HCT116 (cell line): ENCODE data around the gene MYO7A. TPM values are rescaled to one million over a fixed set of nuclear protein-coding genes. Genes with fewer than 3 reads are reported as not detected.

Experiments
- ATAC-seq: fragments of 200-7000 bp; cut with Tn5 transposase; 2 replicates; pipeline ENCODE4 v1.9.1; 2020; ENCODE audit warnings: mild to moderate bottlenecking, moderate library complexity
- BruUV-seq: library from RNA; stranded (reverse); fragments of 400-500 nt; replicated peaks from 2 replicates; lab custom pipeline; 2021; lab: Mats Ljungman, UMichigan
- CTCF ChIA-PET: fragments of 300-600 bp; sonication (Branson Sonifier 250); formaldehyde crosslinking; loops from one replicate; lab custom pipeline; 2021; ENCODE audit warnings: antibody characterized with exemption; lab: Charles Lee
- POLR2A ChIA-PET: fragments of 300-600, 350-600 bp; sonication (Branson Sonifier 250); formaldehyde crosslinking; loops from one replicate; lab custom pipeline; 2021; ENCODE audit warnings: antibody characterized with exemption; lab: Charles Lee
- RAD21 ChIA-PET, 2 experiments: fragments of 300-600 bp; sonication (Branson Sonifier 250); formaldehyde crosslinking; loops; one replicate each; lab custom pipeline; 2023; ENCODE audit warnings: low total read pairs in 2 of 2; ENCODE audit not compliant: uncharacterized antibody in 2 of 2, unreplicated experiment in 2 of 2, low non-redundant PET in 1 of 2; lab: Charles Lee
- DNase-seq: peaks from one replicate; pipeline ENCODE4 v3.0.0-alpha.2; 2010; ENCODE audit warnings: low read depth, low spot score
- H2AFZ ChIP-seq: fragments of 200-600 bp; shearing (Covaris generic), sonication (generic); 2 replicates; pipeline ENCODE4 v1.6.1; 2017; ENCODE audit warnings: low read depth, mixed run types, mixed read lengths, antibody characterized with exemption, low read length; ENCODE audit not compliant: poor library complexity, severe bottlenecking
- H3K27ac ChIP-seq: 2 replicates; pipeline ENCODE4 v1.5.1; 2012; ENCODE audit warnings: low read depth, low read length
- H3K27me3 ChIP-seq: fragments of 200-600 bp; sonication (generic); 2 replicates; pipeline ENCODE4 v1.6.1; 2016; ENCODE audit warnings: mixed run types, low read length, mixed read lengths; ENCODE audit not compliant: insufficient read depth
- H3K36me3 ChIP-seq, 2 experiments: fragments of 200-500 bp in 1 of 2; fragments of 200-600 bp in 1 of 2; sonication (Bioruptor generic) in 1 of 2; sonication (generic) in 1 of 2; 2 replicates each; pipeline versions ENCODE4 v1.5.1 to v1.6.1; 2014 to 2016; ENCODE audit warnings: low read length in 2 of 2, inconsistent platforms in 1 of 2, mixed read lengths in 1 of 2, mixed run types in 1 of 2; ENCODE audit not compliant: insufficient read depth in 2 of 2, control insufficient read depth in 1 of 2
- H3K4me1 ChIP-seq, 2 experiments: fragments of 200-600 bp in 1 of 2; sonication (generic) in 1 of 2; 2 replicates each; pipeline versions ENCODE4 v1.5.1 to v1.6.1; 2012 to 2017; ENCODE audit warnings: low read length in 2 of 2, inconsistent platforms in 1 of 2, mild to moderate bottlenecking in 1 of 2, mixed read lengths in 1 of 2, mixed run types in 1 of 2, moderate library complexity in 1 of 2; ENCODE audit not compliant: insufficient read depth in 2 of 2, control insufficient read depth in 1 of 2
- H3K4me2 ChIP-seq: fragments of 200-600 bp; sonication (generic); 2 replicates; pipeline ENCODE4 v1.6.1; 2017; ENCODE audit warnings: mixed run types, low read length, mixed read lengths
- H3K4me3 ChIP-seq, 2 experiments: fragments of 200-600 bp in 1 of 2; sonication (generic) in 1 of 2; replicated peaks in 1 of 2; 2 replicates each; pipeline ENCODE4 v1.5.1; 2011 to 2016; ENCODE audit warnings: low read length in 2 of 2, control low read depth in 1 of 2, low read depth in 1 of 2, mild to moderate bottlenecking in 1 of 2, mixed read lengths in 1 of 2, mixed run types in 1 of 2
- H3K79me2 ChIP-seq: fragments of 200-600 bp; sonication (generic); 2 replicates; pipeline ENCODE4 v1.6.1; 2017; ENCODE audit warnings: mild to moderate bottlenecking, mixed run types, low read length, moderate library complexity, mixed read lengths; ENCODE audit not compliant: insufficient read depth
- H3K9ac ChIP-seq: fragments of 200-600 bp; sonication (generic); 2 replicates; pipeline ENCODE4 v1.6.1; 2016; ENCODE audit warnings: low read length, mixed read lengths
- H3K9me2 ChIP-seq: fragments of 200-600 bp; sonication (generic), shearing (Covaris generic); 2 replicates; pipeline ENCODE4 v1.6.1; 2017; ENCODE audit warnings: mixed run types, mild to moderate bottlenecking, moderate library complexity; ENCODE audit not compliant: insufficient read depth
- H3K9me3 ChIP-seq, 2 experiments: fragments of 200-500 bp in 1 of 2; fragments of 200-600 bp in 1 of 2; sonication (Bioruptor generic) in 1 of 2; sonication (generic) in 1 of 2; 2 replicates each; pipeline ENCODE4 v1.6.1; 2014 to 2017; ENCODE audit warnings: low read length in 2 of 2, mixed read lengths in 2 of 2, inconsistent platforms in 1 of 2, low read depth in 1 of 2, mild to moderate bottlenecking in 1 of 2, mixed run types in 1 of 2, moderate library complexity in 1 of 2; ENCODE audit not compliant: control insufficient read depth in 1 of 2, insufficient read depth in 1 of 2
- H4K20me1 ChIP-seq: fragments of 200-600 bp; sonication (generic), shearing (Covaris generic); 2 replicates; pipeline ENCODE4 v1.6.1; 2017; ENCODE audit warnings: mixed run types, mild to moderate bottlenecking, moderate library complexity; ENCODE audit not compliant: insufficient read depth
- ATF3 ChIP-seq: IDR thresholded peaks from 2 replicates; pipeline ENCODE4 v1.6.1; 2012
- CEBPB ChIP-seq: IDR thresholded peaks from 2 replicates; pipeline ENCODE4 v1.6.1; 2012; ENCODE audit warnings: low read depth
- CTCF ChIP-seq, 3 experiments: fragments of 200-600 bp in 1 of 3; sonication (generic) in 1 of 3; IDR thresholded peaks in 2 of 3; conservative IDR thresholded peaks in 1 of 3; 2 replicates each; pipeline ENCODE4 v1.5.1; 2012 to 2017; ENCODE audit warnings: low read depth in 2 of 3, low read length in 2 of 3, antibody characterized with exemption in 1 of 3, borderline replicate concordance in 1 of 3, control low read depth in 1 of 3, mild to moderate bottlenecking in 1 of 3, mixed read lengths in 1 of 3, mixed run types in 1 of 3, moderate library complexity in 1 of 3; ENCODE audit not compliant: insufficient read depth in 1 of 3
- ELF1 ChIP-seq: IDR thresholded peaks from 2 replicates; pipeline ENCODE4 v1.6.1; 2012; ENCODE audit warnings: low read depth, borderline replicate concordance
- EZH2 ChIP-seq: fragments of 200-600 bp; sonication (generic); IDR thresholded peaks from 2 replicates; pipeline ENCODE4 v1.6.1; 2017; ENCODE audit warnings: antibody characterized with exemption, mixed run types
- EZH2phosphoT487 ChIP-seq: fragments of 200-600 bp; IDR thresholded peaks from 2 replicates; pipeline ENCODE4 v1.6.1; 2018; ENCODE audit warnings: antibody characterized with exemption, borderline replicate concordance
- MAX ChIP-seq: IDR thresholded peaks from 2 replicates; pipeline ENCODE4 v1.6.1; 2012
- REST ChIP-seq: IDR thresholded peaks from 2 replicates; pipeline ENCODE4 v1.6.1; 2012; ENCODE audit warnings: low read depth
- SP1 ChIP-seq: IDR thresholded peaks from 2 replicates; pipeline ENCODE4 v1.6.1; 2012; ENCODE audit warnings: low read depth
- YY1 ChIP-seq: IDR thresholded peaks from 2 replicates; pipeline ENCODE4 v1.6.1; 2011; ENCODE audit warnings: low read length, low read depth, moderate library complexity, mild to moderate bottlenecking; ENCODE audit not compliant: insufficient replicate concordance; ENCODE audit errors: extremely low read depth
- intact Hi-C: fragments of 100-400 bp; cut with micrococcal nuclease; formaldehyde crosslinking; loops from 2 replicates; pipeline ENCODE4 v1.10.0; 2022
- total RNA-seq: library from RNA; stranded (reverse); gene quantifications from one replicate; pipeline ENCODE4 v1.2.1, GENCODE V29; 2021; ENCODE audit not compliant: unreplicated experiment

The MYO7A gene
- total RNA-seq, 1 experiment from 2014 or later: 1.8 TPM

- RAD21 ChIA-PET: no interaction called here
- H3K4me2 ChIP-seq: no peak overlapping the region
- TF ChIP-seq REST (no peak), ELF1 (no peak), YY1 (no peak), SP1 (no peak), MAX (no peak), EZH2 (no peak), CTCF (IDR thresholded peaks at IDR 0.05 in 2 of 3, conservative IDR thresholded peaks at IDR 0.05 in 1 of 3; ENCODE audit: borderline replicate concordance in 1 of 3, insufficient read depth in 1 of 3, low read depth in 2 of 3, low read length in 2 of 3) (no peak), ATF3 (no peak), EZH2phosphoT487 (no peak), CEBPB (no peak)
- no peaks in the 10 kb centered on the region for H3K27me3 ChIP-seq
- H3K4me1 ChIP-seq: peaks cover 3 to 15% of the 10 kb centered on the region in 2 experiments; a peak in 2 of 4 replicates
- DNase-seq (no peak), ATAC-seq (no peak)
- intact Hi-C loops: no loop called here
- H3K9me3 ChIP-seq: no peaks in the 10 kb centered on the region
- H3K9ac ChIP-seq: no peak overlapping the region
- CTCF ChIA-PET: no interaction called here
- H3K27ac ChIP-seq: no peak overlapping the region
- no TSS peak for BruUV-seq
- no peaks in the 10 kb centered on the region for H4K20me1 ChIP-seq
- POLR2A ChIA-PET: no interaction called here
- no peaks in the 10 kb centered on the region for H3K79me2 ChIP-seq
- H2AFZ ChIP-seq: no peak overlapping the region
- no peaks in the 10 kb centered on the region for H3K9me2 ChIP-seq
- H3K4me3 ChIP-seq: no peak overlapping the region
- no peaks in the 10 kb centered on the region for H3K36me3 ChIP-seq
These were observed 4.5 kb upstream of the MYO7A start for GRCh38 chr11:77123591-77123990.
